Dermis blood vessel endothelial cell (primary cell): ENCODE measurements around the gene TRAPPC8. TPM values are rescaled to one million over a fixed set of nuclear protein-coding genes. Genes with fewer than 3 reads are reported as not detected.
"Not testable (repeated sequence)": the region's sequence is repeated elsewhere in the genome, so short reads cannot be mapped to it uniquely, and the experiment has no call there.

Experiments used
- DNase-seq: peaks from one replicate; pipeline ENCODE4 v3.0.0; 2010
- total RNA-seq: library from RNA; depleted of rRNA; stranded (reverse); fragments of >200 nt; gene quantifications from 2 replicates; pipeline ENCODE4 v1.2.3, GENCODE V29; 2014

TRAPPC8 gene
- total RNA-seq, 1 donor from 2014 or later, result 62.8 TPM

- DNase-seq, result peak; percentile 65
Observed at GRCh38 chr18:31942291-31942998, 483 bp downstream of the TRAPPC8 start.

GRCh38 chr18:31941010-31941809, 1.7 kb downstream of the TRAPPC8 start:
- DNase-seq, result no peak

GRCh38 chr18:31934773-31935172, 8.2 kb downstream of the TRAPPC8 start:
- DNase-seq, result not testable (repeated sequence)

GRCh38 chr18:31931886-31932240, 11.1 kb downstream of the TRAPPC8 start:
- DNase-seq, result no peak

- DNase-seq, result peak; percentile 72
Observed at GRCh38 chr18:31931163-31931885, 11.6 kb downstream of the TRAPPC8 start.

- DNase-seq, result no peak
Observed at GRCh38 chr18:31929273-31929672, 13.7 kb downstream of the TRAPPC8 start.

- not testable (repeated sequence) for DNase-seq
Observed at GRCh38 chr18:31926988-31927387, 15.9 kb downstream of the TRAPPC8 start.

GRCh38 chr18:31920277-31920676, 22.7 kb downstream of the TRAPPC8 start:
- no peak for DNase-seq

GRCh38 chr18:31919366-31919765, 23.6 kb downstream of the TRAPPC8 start:
- DNase-seq, result not testable (repeated sequence)

- DNase-seq, result no peak
Observed at GRCh38 chr18:31918733-31919132, 24.2 kb downstream of the TRAPPC8 start.

- DNase-seq, result no peak
Observed at GRCh38 chr18:31901063-31901462, 41.9 kb downstream of the TRAPPC8 start.

- not testable (repeated sequence) for DNase-seq
Observed at GRCh38 chr18:31899771-31900170, 43.2 kb downstream of the TRAPPC8 start.

GRCh38 chr18:31892936-31893335, 50.0 kb downstream of the TRAPPC8 start:
- DNase-seq, result no peak

GRCh38 chr18:31891566-31891965, 51.4 kb downstream of the TRAPPC8 start:
- DNase-seq, result no peak

- no peak for DNase-seq
Observed at GRCh38 chr18:31884020-31884419, 58.9 kb downstream of the TRAPPC8 start.

- no peak for DNase-seq
Observed at GRCh38 chr18:31880186-31880898, 62.6 kb downstream of the TRAPPC8 start.

- DNase-seq, result no peak
Observed at GRCh38 chr18:31878358-31878757, 64.6 kb downstream of the TRAPPC8 start.

- DNase-seq, result no peak
Observed at GRCh38 chr18:31877900-31878299, 65.0 kb downstream of the TRAPPC8 start.

GRCh38 chr18:31876707-31877106, 66.2 kb downstream of the TRAPPC8 start:
- peak; percentile 52 for DNase-seq

GRCh38 chr18:31875301-31875700, 67.6 kb downstream of the TRAPPC8 start:
- no peak for DNase-seq

- DNase-seq, result no peak
Observed at GRCh38 chr18:31863103-31863502, 79.8 kb downstream of the TRAPPC8 start.

GRCh38 chr18:31860488-31860887, 82.4 kb downstream of the TRAPPC8 start:
- no peak for DNase-seq
